Ectodermal cell (in vitro differentiated cells): ENCODE data around the gene HTN1. TPM values are rescaled to one million over a fixed set of nuclear protein-coding genes. Genes with fewer than 3 reads are reported as not detected.
"Not testable (repeated sequence)": the region's sequence is repeated elsewhere in the genome, so short reads cannot be mapped to it uniquely, and the experiment has no call there.

ENCODE experiments used
- H3K27ac ChIP-seq: 2 replicates; pipeline ENCODE4 v1.7.0; 2013; ENCODE audit warnings: mild to moderate bottlenecking, low read depth, low read length; ENCODE audit not compliant: insufficient read depth, poor library complexity, severe bottlenecking
- H3K27me3 ChIP-seq: 2 replicates; pipeline ENCODE4 v1.7.0; 2013; ENCODE audit warnings: mild to moderate bottlenecking, low read length; ENCODE audit not compliant: insufficient read depth, control insufficient read depth, poor library complexity, severe bottlenecking
- H3K36me3 ChIP-seq: one replicate; pipeline ENCODE4 v1.7.0; 2013; ENCODE audit warnings: low read length; ENCODE audit not compliant: control insufficient read depth, insufficient read depth
- H3K4me1 ChIP-seq: one replicate; pipeline ENCODE4 v1.7.0; 2013; ENCODE audit warnings: low read length; ENCODE audit not compliant: control insufficient read depth, insufficient read depth
- H3K4me3 ChIP-seq: 2 replicates; pipeline ENCODE4 v1.7.0; 2013; ENCODE audit warnings: low read depth, low read length, control low read depth; ENCODE audit not compliant: insufficient read depth
- H3K9me3 ChIP-seq: 2 replicates; pipeline ENCODE4 v1.7.0; 2013; ENCODE audit warnings: mild to moderate bottlenecking, low read length, moderate library complexity; ENCODE audit not compliant: control insufficient read depth
- WGBS, 2 experiments: methylation state at CpG; one replicate each; pipeline ENCODE4 v1.1.7; 2013; ENCODE audit warnings: missing lambda C conversion rate in 2 of 2; 5-methylcytosine and 5-hydroxymethylcytosine counted together
- polyA plus RNA-seq, 4 experiments: library from polyadenylated mRNA; stranded (reverse); fragments of 50-300 nt; gene quantifications; one replicate each; pipeline ENCODE4 v1.2.3, GENCODE V29; 2013

The HTN1 gene
- not detected for polyA plus RNA-seq (2013, experiment 1 of 4)
- not detected for polyA plus RNA-seq (2013, experiment 2 of 4)
- not detected for polyA plus RNA-seq (2013, experiment 3 of 4)
- polyA plus RNA-seq (2013, experiment 4 of 4), result not detected

GRCh38 chr4:70050138-70050537, at the start of gene HTN1:
TSS of gene HTN1 (plus strand) at chr4:70050438. CDS start at chr4:70053077, 2,639 bp downstream.
- H3K9me3 ChIP-seq, H3K27me3 ChIP-seq, H3K4me3 ChIP-seq, H3K27ac ChIP-seq, H3K4me1 ChIP-seq, H3K36me3 ChIP-seq: not testable (repeated sequence)
- 80 to 83% methylated on average over 1 to 4 of the region's 6 CpGs for WGBS, 2 experiments

- Histone ChIP-seq H3K27me3 (no peaks in the 10 kb centered on the region), H3K27ac (no peak overlapping the region), H3K9me3 (no peaks in the 10 kb centered on the region), H3K4me3 (no peak overlapping the region), H3K36me3 (no peaks in the 10 kb centered on the region), H3K4me1 (no peaks in the 10 kb centered on the region)
- WGBS, 2 experiments, result 100% methylated on average over 1 of the region's 1 CpG; no CpG with 5 or more reads in 1 of the 2 experiments
Observed at GRCh38 chr4:70000711-70001110, 49.5 kb upstream of the HTN1 start.

GRCh38 chr4:70002507-70002906, 47.7 kb upstream of the HTN1 start:
- Histone ChIP-seq H3K27ac (no peak overlapping the region), H3K4me1 (no peaks in the 10 kb centered on the region), H3K36me3 (no peaks in the 10 kb centered on the region), H3K4me3 (no peak overlapping the region), H3K9me3 (no peaks in the 10 kb centered on the region), H3K27me3 (no peaks in the 10 kb centered on the region)

GRCh38 chr4:70008771-70009170, 41.5 kb upstream of the HTN1 start:
- WGBS, 2 experiments, result 84 to 87% methylated on average over 2 to 3 of the region's 3 CpGs
- Histone ChIP-seq H3K9me3 (no peaks in the 10 kb centered on the region), H3K4me1 (no peaks in the 10 kb centered on the region), H3K27ac (no peak overlapping the region), H3K27me3 (no peaks in the 10 kb centered on the region), H3K4me3 (no peak overlapping the region), H3K36me3 (no peaks in the 10 kb centered on the region)

- H3K9me3 ChIP-seq, H3K27me3 ChIP-seq, H3K4me1 ChIP-seq, H3K27ac ChIP-seq, H3K4me3 ChIP-seq, H3K36me3 ChIP-seq: not testable (repeated sequence)
- 66 to 84% methylated on average over 5 to 9 of the region's 10 CpGs for WGBS, 2 experiments
Observed at GRCh38 chr4:70019006-70019405, 31.2 kb upstream of the HTN1 start.

- H3K27me3 ChIP-seq, result no peaks in the 10 kb centered on the region
- WGBS, 2 experiments, result 89 to 93% methylated on average over 2 of the region's 2 CpGs
- H3K36me3 ChIP-seq, result peaks cover 3% of the 10 kb centered on the region
- no peaks in the 10 kb centered on the region for H3K9me3 ChIP-seq
- H3K4me1 ChIP-seq, result no peaks in the 10 kb centered on the region
- no peak overlapping the region for H3K4me3 ChIP-seq
- no peak overlapping the region for H3K27ac ChIP-seq
Observed at GRCh38 chr4:70023218-70023617, 27.0 kb upstream of the HTN1 start.

GRCh38 chr4:70027011-70027410, 23.2 kb upstream of the HTN1 start:
- Histone ChIP-seq H3K36me3 (no peaks in the 10 kb centered on the region), H3K9me3 (no peaks in the 10 kb centered on the region), H3K4me3 (no peak overlapping the region), H3K27ac (no peak overlapping the region), H3K4me1 (no peaks in the 10 kb centered on the region), H3K27me3 (no peaks in the 10 kb centered on the region)
- WGBS, 2 experiments, result 93 to 97% methylated on average over 4 to 5 of the region's 5 CpGs

- H3K4me1 ChIP-seq, H3K9me3 ChIP-seq, H3K27ac ChIP-seq, H3K27me3 ChIP-seq, H3K36me3 ChIP-seq, H3K4me3 ChIP-seq: not testable (repeated sequence)
- 93 to 96% methylated on average over 5 of the region's 7 CpGs for WGBS, 2 experiments
Observed at GRCh38 chr4:70028159-70028558, 22.1 kb upstream of the HTN1 start, which contains the start of gene HTN3. TSS of gene HTN3 (plus strand) at chr4:70028459. CDS start at chr4:70030741, 2,282 bp downstream.

- H3K27ac ChIP-seq, H3K4me1 ChIP-seq, H3K4me3 ChIP-seq, H3K36me3 ChIP-seq, H3K9me3 ChIP-seq, H3K27me3 ChIP-seq: not testable (repeated sequence)
- WGBS, 2 experiments, result 90% methylated on average over 18 of the region's 18 CpGs
Observed at GRCh38 chr4:70037559-70037958, 12.7 kb upstream of the HTN1 start.

GRCh38 chr4:70039928-70040327, 10.3 kb upstream of the HTN1 start:
- not testable (repeated sequence) for H3K27me3 ChIP-seq, H3K9me3 ChIP-seq, H3K27ac ChIP-seq, H3K36me3 ChIP-seq, H3K4me3 ChIP-seq, H3K4me1 ChIP-seq

GRCh38 chr4:70041652-70042286, 8.5 kb upstream of the HTN1 start:
- 91 to 96% methylated on average over 7 of the region's 7 CpGs for WGBS, 2 experiments

More at GRCh38 chr4:70041652-70042286, 8.5 kb upstream of the HTN1 start:
- H3K36me3 ChIP-seq, result no peaks in the 10 kb centered on the region
- no peaks in the 10 kb centered on the region for H3K9me3 ChIP-seq
- H3K4me1 ChIP-seq, result no peaks in the 10 kb centered on the region
- H3K27me3 ChIP-seq, result no peaks in the 10 kb centered on the region
- H3K27ac ChIP-seq, result no peak overlapping the region
- no peak overlapping the region for H3K4me3 ChIP-seq
